Activated effector memory CD4-positive, alpha-beta T cell treated with Interleukin-2 at 50 U/mL for 16 hours (primary cell): ENCODE measurements around the gene KRTAP9-9.
"Not testable (repeated sequence)": the region's sequence is repeated elsewhere in the genome, so short reads cannot be mapped to it uniquely, and the experiment has no call there.

Experiments used
- DNase-seq: peaks from one replicate; pipeline ENCODE4 v3.0.0-alpha.2; 2020

The KRTAP9-9 gene

DNA sequence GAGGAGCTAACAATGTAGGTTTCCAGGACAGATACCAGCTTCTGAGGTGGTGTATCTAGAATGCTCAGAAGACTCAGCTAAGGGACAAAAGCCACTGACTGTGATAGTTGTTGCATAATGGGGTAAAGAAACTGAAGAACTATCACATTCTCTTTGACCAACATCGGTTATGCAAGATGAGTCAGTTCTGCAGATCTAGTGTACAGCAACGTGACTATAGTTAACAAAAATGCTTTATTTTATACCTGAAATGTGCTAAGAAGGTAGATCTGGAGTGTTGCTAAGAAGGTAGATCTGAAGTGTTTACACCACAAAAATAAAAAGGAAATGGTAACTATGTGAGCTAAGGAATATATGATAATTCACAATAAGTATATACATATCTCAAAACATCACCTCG is 12.5 kb downstream of the KRTAP9-9 start:
- no peak for DNase-seq

DNA sequence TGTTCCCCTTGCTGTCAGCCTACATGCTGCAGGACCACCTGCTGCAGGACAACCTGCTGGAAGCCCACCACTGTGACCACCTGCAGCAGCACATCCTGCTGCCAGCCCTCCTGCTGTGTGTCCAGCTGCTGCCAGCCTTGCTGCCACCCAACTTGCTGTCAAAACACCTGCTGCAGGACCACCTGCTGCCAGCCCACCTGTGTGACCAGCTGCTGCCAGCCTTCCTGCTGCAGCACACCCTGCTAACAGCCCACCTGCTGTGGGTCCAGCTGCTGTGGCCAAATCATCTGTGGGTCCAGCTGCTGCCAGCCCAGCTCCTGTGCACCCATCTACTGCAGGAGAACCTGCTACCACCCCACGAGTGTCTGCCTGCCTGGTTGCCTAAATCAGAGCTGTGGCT is 16.1 kb downstream of the KRTAP9-9 start:
- DNase-seq = not testable (repeated sequence)

DNA sequence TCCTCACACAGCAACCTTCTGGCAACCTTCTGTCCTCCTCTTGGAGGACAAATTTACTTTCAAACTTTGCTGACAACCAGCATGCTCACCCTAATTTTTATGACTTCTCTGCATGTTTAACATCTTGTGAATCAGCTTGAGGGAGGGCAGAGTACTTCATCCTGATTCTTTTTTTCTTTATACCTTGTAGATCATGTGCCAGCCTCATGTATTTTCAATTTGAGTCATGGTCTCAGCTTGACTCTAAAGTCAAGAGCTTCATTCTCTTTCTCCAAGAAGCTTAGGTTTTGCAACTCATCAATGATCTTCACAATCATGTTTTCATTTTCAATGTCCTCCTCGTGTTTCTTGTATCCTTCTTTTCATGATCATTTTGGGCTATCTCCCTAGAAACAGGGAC is 16.7 kb downstream of the KRTAP9-9 start:
- DNase-seq = no peak

DNA sequence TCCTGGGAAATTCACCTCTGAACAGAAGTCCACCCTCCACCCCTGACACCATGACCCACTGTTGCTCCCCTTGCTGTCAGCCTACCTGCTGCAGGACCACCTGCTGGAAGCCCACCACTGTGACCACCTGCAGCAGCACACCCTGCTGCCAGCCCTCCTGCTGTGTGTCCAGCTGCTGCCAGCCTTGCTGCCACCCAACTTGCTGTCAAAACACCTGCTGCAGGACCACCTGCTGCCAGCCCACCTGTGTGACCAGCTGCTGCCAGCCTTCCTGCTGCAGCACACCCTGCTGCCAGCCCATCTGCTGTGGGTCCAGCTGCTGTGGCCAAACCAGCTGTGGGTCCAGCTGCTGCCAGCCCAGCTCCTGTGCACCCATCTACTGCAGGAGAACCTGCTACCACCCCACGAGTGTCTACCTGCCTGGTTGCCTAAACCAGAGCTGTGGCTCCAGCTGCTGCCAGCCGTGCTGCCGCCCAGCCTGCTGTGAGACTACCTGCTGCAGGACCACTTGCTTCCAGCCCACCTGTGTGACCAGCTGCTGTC is 20.5 kb downstream of the KRTAP9-9 start, which contains the start of gene KRTAP9-7:
Gene KRTAP9-7, plus strand, starts transcription at position 51 of the 543 bp plus-strand sequence. Its CDS starts 0 bp downstream, at position 51.
- not testable (repeated sequence) for DNase-seq

DNA sequence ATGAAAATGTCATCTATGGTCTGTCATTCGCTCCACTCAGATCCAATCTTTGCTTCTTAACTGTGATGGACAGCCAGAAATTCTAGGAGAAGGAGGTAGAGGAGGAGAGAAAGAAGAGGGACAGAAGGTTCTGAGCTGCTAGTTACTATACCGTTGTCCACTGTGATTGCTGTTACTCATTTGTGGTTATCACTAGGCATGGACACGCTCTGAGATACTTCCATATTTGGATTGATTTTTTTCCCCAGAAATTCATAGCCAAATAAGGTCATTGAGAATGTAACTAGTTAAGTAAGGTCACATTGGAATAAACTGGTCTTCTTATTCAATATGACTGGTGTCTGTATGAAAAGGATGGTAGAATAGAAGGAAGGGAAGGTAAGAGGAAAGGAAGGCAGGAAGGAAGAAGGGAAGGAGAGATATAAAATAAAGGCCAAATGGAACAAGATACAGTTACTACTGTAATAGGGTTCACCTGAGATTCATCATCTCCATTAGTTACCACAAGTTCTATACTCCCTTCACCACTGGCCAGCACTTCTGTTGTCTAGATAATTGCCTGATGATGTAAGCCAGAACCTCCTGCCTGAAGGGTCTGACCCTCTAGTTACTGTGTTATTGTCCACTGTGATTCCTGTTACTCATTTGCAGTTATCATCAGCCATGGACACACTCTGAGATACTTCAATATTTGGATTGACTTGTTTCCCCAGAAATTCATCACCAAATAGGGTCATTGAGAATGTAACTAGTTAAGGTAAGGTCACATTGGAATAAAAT is 23.2 kb downstream of the KRTAP9-9 start:
- no peak for DNase-seq

DNA sequence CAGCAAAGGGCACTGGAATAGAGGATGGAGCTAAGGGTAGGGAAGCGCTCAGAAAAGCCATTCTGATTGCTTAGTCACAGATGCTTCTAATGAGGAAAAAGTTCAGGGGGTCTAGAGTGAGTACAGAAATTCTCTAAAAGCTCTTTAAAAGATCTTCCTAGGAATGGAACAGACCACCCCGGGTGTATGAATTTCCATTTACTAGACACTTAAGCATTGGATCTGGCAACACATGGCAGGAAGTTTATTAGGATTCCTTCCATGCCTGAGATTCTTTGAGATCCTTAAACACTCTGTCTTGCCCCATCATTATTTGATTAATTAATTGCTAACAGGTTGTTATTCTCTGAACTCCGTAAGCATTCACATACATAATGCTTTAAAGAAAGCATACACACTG is 28.9 kb downstream of the KRTAP9-9 start:
- no peak for DNase-seq

DNA sequence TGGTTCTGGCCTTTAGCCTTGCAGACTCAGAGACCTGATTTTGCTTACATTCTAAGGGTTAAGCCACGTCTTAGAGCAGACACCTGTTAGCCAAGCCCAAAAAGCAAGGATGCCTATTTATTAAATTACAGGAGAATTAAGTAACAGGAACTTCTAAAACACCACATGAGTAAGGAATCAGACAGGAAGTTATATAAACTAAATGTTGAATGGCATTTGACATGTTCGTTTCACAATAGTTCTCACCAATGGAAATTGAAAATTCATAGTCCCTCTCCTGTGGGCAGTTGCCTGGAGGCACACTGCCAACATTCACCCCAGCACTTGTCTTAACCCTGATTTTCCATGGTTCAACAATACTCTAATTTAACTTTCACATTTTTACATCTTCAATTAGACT is 29.4 kb downstream of the KRTAP9-9 start:
- DNase-seq = no peak

DNA sequence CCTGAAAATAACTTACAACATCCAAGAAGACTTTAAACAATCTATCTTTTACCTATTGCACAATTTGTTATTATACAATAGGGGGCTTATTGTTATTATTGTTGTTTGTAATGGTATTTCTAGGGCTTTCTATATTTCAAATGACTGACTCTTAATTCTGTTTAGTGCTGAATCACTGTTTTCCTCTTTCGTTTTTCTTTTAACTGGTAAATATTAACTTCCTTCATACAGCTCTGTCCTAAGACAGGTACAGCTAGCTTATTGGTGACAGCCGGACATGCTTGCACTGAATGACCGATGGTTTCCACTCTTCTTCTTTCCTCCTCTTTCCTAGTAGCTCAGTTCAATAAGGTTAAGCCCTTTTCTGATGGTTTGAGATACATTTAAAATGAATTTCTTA is 31.9 kb downstream of the KRTAP9-9 start:
- DNase-seq = no peak

DNA sequence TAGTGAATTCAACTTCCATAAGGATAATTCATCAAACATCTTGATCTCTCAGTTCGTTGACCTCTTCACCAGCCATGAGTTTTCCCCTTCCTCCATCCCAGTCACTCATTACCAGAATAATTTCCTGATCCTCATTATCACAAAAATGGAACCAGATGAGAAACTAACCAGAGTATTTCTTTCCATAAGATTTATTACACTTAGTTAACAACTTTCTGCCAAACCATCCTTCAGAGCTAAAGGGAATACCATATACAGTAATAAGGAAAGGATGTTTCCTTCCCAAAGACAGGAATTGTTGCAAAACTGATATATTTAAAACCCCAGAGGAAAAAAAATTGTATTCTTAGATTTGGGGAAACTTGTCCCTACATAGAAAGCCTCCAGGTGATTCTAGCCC is 38.8 kb downstream of the KRTAP9-9 start:
- no peak for DNase-seq

DNA sequence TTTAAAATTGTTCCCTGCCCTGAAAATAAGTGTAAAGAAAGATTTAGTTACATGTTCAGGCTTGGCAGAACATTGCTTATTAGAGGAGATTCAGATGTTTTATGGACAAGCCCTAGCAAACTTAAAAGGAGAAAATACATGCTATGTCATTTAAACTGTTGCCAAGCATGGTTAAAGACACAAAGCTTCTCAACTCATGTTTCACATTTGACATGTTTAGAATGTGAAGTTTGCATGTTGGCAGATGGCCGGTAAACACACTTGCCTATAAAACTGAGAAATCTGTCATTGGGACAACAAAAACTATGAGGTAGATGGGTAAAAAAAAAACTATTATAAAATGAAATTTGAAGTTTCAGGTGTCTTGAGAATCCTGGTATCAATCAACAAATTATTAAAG is 41.7 kb downstream of the KRTAP9-9 start:
- DNase-seq = no peak

DNA sequence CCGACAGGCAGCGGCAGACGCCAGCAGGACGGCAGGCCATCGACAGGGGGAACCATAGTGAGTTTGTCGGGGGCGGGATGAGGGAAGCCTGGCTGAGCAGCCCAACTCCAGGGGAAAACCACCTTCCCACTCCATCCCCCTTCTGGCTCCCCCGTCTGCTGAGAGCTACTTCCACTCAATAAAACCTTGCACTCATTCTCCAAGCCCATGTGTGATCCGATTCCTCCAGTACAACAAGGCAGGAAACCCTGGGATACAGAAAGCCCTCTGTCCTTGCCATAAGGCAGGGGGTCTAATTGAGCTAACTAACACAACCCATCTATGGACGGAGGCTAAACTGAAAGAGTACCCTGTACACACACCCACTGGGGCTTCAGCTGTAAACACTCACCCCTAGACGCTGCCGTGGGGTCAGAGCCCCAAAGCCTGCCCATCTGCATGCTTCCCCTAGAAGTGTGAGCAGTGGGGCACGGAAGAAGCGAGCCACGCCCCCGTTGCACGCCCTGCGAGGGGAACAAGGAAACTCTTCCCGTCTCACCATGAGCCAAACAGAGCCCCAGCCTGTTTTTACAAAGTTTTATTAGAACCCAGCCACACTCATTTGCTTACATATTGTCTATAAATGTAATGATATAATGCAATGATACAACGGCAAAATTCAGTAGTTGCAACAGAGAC is 43.4 kb downstream of the KRTAP9-9 start:
- DNase-seq = no peak

DNA sequence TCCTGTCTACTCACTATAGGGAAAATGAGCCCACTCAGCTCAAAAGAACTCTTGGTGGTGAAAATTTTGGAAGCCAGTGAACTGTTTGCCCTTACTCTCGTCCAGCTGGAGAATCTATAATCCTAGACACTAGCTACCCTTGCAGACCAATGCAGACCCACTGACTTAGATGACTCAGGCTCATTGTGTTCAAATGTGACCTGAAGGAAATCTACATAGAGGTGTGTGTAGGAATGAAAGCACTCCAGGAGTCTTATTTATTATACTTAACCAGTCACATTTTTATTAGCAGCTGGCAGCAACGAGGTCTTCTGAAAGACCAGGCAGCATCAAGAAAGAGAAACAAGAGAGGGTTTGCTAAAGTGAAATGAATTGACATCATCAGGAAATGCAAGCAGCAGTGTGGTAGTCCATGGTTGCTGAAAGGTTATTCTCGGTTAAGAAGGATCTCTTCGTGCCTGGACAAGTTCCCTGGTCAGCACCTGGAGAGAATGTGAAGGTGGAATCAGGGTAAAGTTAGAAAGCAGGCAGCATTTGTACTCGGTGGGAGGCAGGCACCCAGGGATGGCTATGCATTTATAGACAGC is 46.1 kb downstream of the KRTAP9-9 start:
- DNase-seq = no peak

DNA sequence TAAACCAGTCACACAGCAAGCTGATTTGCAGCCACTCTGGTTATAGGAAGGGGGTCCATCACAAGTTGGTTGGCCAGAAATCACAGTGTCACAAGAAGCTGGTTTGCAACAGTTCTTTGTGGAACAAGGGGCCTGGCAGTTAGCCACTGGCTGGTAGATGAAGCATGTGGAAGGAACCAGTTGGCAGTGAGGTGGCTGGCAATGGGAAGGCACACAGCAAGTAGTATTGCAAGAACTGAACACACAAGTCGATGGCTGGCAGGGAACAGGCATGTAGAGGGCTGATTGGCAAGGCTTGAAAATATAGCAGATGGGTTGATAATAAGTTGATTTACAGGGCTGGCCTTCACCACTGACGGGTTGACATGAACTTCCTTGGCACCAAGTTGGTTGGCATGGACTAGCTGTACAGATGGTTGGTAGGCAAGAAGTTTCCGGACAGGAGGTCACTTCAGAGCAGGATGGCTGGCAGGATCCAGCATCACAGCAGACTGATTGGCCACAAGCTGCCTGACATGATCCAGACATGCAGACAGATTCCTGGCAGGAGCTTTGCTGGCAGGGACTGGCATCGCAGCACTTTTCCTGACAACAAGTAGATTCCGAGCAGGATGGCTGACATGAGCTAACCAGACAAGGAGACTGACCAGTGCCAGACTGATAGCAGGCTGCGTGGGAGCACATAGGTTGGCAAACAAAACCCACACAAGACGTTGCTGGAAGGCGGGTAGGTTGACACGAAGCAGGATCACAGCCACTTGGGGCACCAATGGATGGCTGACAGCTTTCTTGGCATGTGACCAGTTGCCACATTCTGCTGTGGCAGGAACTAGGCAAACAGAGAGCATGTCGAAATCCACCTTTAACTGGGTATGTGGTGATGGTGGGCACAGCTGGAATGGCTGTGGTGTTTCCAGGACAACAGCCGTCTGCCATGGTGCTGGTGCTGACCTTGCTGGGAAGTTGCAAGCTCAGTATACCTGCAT is 47.0 kb downstream of the KRTAP9-9 start, which contains the start of gene KRTAP29-1:
Gene KRTAP29-1, minus strand, starts transcription at position 936 of the 986 bp plus-strand sequence. Its CDS starts 0 bp downstream, at position 936.
- no peak for DNase-seq

DNA sequence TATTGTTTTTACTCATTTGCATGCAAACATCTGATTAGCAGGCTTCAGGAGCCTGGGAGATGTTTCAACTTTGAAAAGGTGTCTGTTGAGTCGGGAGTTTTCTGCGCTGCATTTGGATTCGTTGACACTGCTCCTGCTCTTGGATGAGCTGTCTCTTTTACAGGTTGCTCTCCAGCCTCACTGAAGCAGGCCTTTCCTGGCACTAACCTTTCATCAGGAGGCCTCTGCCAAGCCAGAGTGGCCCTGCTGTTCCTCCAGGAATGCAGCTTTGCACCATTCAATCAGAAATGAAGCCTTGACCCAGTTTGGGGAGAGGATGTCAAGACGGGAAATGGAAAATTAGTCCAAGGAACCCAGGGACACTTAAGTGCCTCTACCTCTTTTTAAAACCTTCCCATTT is 47.8 kb downstream of the KRTAP9-9 start:
- no peak for DNase-seq

DNA sequence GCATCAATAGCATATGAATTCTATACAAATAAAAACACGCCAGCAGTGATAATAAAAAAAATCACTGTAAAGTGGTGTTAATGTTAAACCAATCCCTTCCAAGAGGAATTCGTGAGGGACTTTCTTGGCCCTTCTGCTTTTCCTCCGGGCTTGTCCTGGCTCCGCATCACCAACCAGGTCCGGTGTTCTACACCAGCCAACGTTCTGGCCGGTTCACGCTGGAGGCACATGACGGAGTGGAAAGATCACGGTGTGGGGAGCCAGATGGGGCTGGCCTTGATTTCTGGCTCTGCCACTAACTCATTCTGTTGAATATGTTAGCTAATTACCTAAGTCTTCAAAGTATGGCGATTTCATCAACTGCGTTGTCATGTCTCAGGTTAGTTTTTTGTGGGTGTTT is 48.9 kb downstream of the KRTAP9-9 start:
- DNase-seq = no peak
